CD4-positive, alpha-beta T cell treated with Interleukin-12 subunit alpha and Interleukin-12 subunit beta, for 1 hour (primary cell): ENCODE data around the gene RARS2.

ENCODE experiments used
- DNase-seq: peaks from one replicate; pipeline ENCODE4 v3.0.0-alpha.2; 2020

RARS2 gene

GRCh38 chr6:87573307-87574024, 16.3 kb downstream of the RARS2 start:
- DNase-seq = no peak

GRCh38 chr6:87572883-87573282, 16.9 kb downstream of the RARS2 start:
- DNase-seq = no peak

GRCh38 chr6:87572021-87572420, 17.8 kb downstream of the RARS2 start:
- DNase-seq = no peak

- no peak for DNase-seq
Measured at GRCh38 chr6:87561017-87561416, 28.8 kb downstream of the RARS2 start.

- no peak for DNase-seq
Measured at GRCh38 chr6:87558446-87558845, 31.3 kb downstream of the RARS2 start.

- no peak for DNase-seq
Measured at GRCh38 chr6:87555506-87555905, 34.3 kb downstream of the RARS2 start.

- no peak for DNase-seq
Measured at GRCh38 chr6:87553159-87553765, 36.5 kb downstream of the RARS2 start.

- no peak for DNase-seq
Measured at GRCh38 chr6:87551799-87552198, 38.0 kb downstream of the RARS2 start.

- DNase-seq = no peak
Measured at GRCh38 chr6:87544474-87544735, 45.4 kb downstream of the RARS2 start.

- DNase-seq = no peak
Measured at GRCh38 chr6:87543696-87544473, 45.9 kb downstream of the RARS2 start.

- DNase-seq = no peak
Measured at GRCh38 chr6:87541744-87542143, 48.0 kb downstream of the RARS2 start.

GRCh38 chr6:87541041-87541440, 48.7 kb downstream of the RARS2 start:
- DNase-seq = no peak

- no peak for DNase-seq
Measured at GRCh38 chr6:87540539-87540938, 49.2 kb downstream of the RARS2 start.

- no peak for DNase-seq
Measured at GRCh38 chr6:87539554-87539953, 50.2 kb downstream of the RARS2 start.

GRCh38 chr6:87538510-87539260, 51.1 kb downstream of the RARS2 start:
- no peak for DNase-seq

GRCh38 chr6:87534377-87535047, 55.3 kb downstream of the RARS2 start:
- no peak for DNase-seq

GRCh38 chr6:87529221-87529620, 60.6 kb downstream of the RARS2 start:
- DNase-seq = no peak

- DNase-seq = no peak
Measured at GRCh38 chr6:87522686-87523085, 67.1 kb downstream of the RARS2 start.

GRCh38 chr6:87518453-87518852, 71.3 kb downstream of the RARS2 start:
- DNase-seq = no peak

- no peak for DNase-seq
Measured at GRCh38 chr6:87514831-87515230, 75.0 kb downstream of the RARS2 start.

- DNase-seq = no peak
Measured at GRCh38 chr6:87504441-87504840, 85.3 kb downstream of the RARS2 start.

GRCh38 chr6:87501809-87502572, 87.8 kb downstream of the RARS2 start:
- no peak for DNase-seq
